Measurements from ENCODE around the gene ZNF90.
"Not testable (repeated sequence)": the region's sequence is repeated elsewhere in the genome, so short reads cannot be mapped to it uniquely, and the experiment has no call there.

The ZNF90 gene

GRCh38 chr19:20038358-20039202, 39.2 kb upstream of the ZNF90 start:
- Histone ChIP-seq H4K20me1 (ENCODE audit: control insufficient read depth, insufficient read depth, low read depth, low read length) (no peaks in the 10 kb centered on the region), H3K4me2 (ENCODE audit: low read length) (peak overlapping the region; percentile 65), H3K27me3 (ENCODE audit: control insufficient read depth, low read length) (no peaks in the 10 kb centered on the region), H3K4me1 (ENCODE audit: control insufficient read depth, low read length) (peaks cover 11% of the 10 kb centered on the region), H3F3A (ENCODE audit: control insufficient read depth, insufficient read depth) (no peaks in the 10 kb centered on the region), H3K9me3 (ENCODE audit: control insufficient read depth, insufficient read depth, low read length) (peaks cover 14% of the 10 kb centered on the region; the same call in 1 of the 2 replicates), H3K36me3 (ENCODE audit: control insufficient read depth, low read length) (peaks cover 14% of the 10 kb centered on the region; the same call in 1 of the 2 replicates), H3K79me2 (ENCODE audit: control insufficient read depth, low read length) (peaks cover 25% of the 10 kb centered on the region), H3K9me2 (replicated peaks; ENCODE audit: control insufficient read depth, low read length) (no peaks in the 10 kb centered on the region), H3K4me3 (ENCODE audit: low read length) (peak overlapping the region; percentile 87), H3K27ac (ENCODE audit: low read depth, low read length) (peak overlapping the region; percentile 37)
- TF ChIP-seq EZH2phosphoT487 (IDR thresholded peaks at IDR 0.05; ENCODE audit: borderline replicate concordance, low read length): no peak

GRCh38 chr19:20039203-20039723, 38.5 kb upstream of the ZNF90 start, which contains the start of gene ZNF682:
TSS of gene ZNF682 (minus strand) at chr19:20039505. CDS start at chr19:20039345, 160 bp downstream.
- TF ChIP-seq EZH2phosphoT487 (IDR thresholded peaks at IDR 0.05; ENCODE audit: borderline replicate concordance, low read length): no peak
- TF ChIP-seq CTCF (IDR thresholded peaks at IDR 0.05; ENCODE audit: low read depth, low read length, poor library complexity, severe bottlenecking): no peak
- H3K27ac ChIP-seq (ENCODE audit: low read depth, low read length): peak within 1 kb of the TSS; percentile 37
- peaks cover 11% of the 10 kb centered on the region for H3K4me1 ChIP-seq (ENCODE audit: control insufficient read depth, low read length)
- H4K20me1 ChIP-seq (ENCODE audit: control insufficient read depth, insufficient read depth, low read depth, low read length): no peaks in the 10 kb centered on the region
- H3K27me3 ChIP-seq (ENCODE audit: control insufficient read depth, low read length): no peaks in the 10 kb centered on the region
- no peaks in the 10 kb centered on the region for H3K9me2 ChIP-seq (replicated peaks; ENCODE audit: control insufficient read depth, low read length)
- peaks cover 14% of the 10 kb centered on the region; the same call in 1 of the 2 replicates for H3K36me3 ChIP-seq (ENCODE audit: control insufficient read depth, low read length)
- H3K4me3 ChIP-seq (ENCODE audit: low read length): peak within 1 kb of the TSS; percentile 87
- H3K4me2 ChIP-seq (ENCODE audit: low read length): peak within 1 kb of the TSS; percentile 65
- peaks cover 14% of the 10 kb centered on the region; the same call in 1 of the 2 replicates for H3K9me3 ChIP-seq (ENCODE audit: control insufficient read depth, insufficient read depth, low read length)
- no peaks in the 10 kb centered on the region for H3F3A ChIP-seq (ENCODE audit: control insufficient read depth, insufficient read depth)
- H3K79me2 ChIP-seq (ENCODE audit: control insufficient read depth, low read length): peaks cover 22% of the 10 kb centered on the region

DNA sequence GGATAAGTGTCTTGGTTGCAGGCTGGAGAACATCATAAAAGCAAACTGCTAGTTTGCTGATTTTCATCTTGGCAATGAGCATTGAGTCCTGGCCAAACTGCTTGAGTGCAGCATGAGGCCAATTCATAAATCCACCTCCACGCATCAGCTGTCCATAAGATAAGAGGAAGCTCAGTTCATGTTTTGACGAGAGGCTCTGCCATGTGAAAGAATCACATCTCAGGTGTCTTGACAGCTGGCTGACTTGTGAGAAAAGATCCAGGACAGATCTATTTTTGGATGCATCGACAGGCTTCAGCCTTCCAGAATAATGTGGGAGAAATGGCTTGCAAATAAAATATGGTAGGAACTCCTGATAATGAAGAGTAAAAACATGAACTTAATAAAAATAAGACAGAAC, 33.1 kb upstream of the ZNF90 start:
- Histone ChIP-seq H3K4me2 (ENCODE audit: low read length) (no peak overlapping the region), H3F3A (ENCODE audit: control insufficient read depth, insufficient read depth) (no peaks in the 10 kb centered on the region), H3K4me1 (ENCODE audit: control insufficient read depth, low read length) (no peaks in the 10 kb centered on the region), H3K36me3 (ENCODE audit: control insufficient read depth, low read length) (no peaks in the 10 kb centered on the region), H3K4me3 (ENCODE audit: low read length) (no peak overlapping the region), H4K20me1 (ENCODE audit: control insufficient read depth, insufficient read depth, low read depth, low read length) (no peaks in the 10 kb centered on the region), H3K27me3 (ENCODE audit: control insufficient read depth, low read length) (no peaks in the 10 kb centered on the region), H3K79me2 (ENCODE audit: control insufficient read depth, low read length) (no peaks in the 10 kb centered on the region), H3K9me3 (ENCODE audit: control insufficient read depth, insufficient read depth, low read length) (peaks cover 14% of the 10 kb centered on the region; the same call in 1 of the 2 replicates), H3K27ac (ENCODE audit: low read depth, low read length) (no peak overlapping the region), H3K9me2 (replicated peaks; ENCODE audit: control insufficient read depth, low read length) (no peaks in the 10 kb centered on the region)
- TF ChIP-seq CTCF (IDR thresholded peaks at IDR 0.05; ENCODE audit: low read depth, low read length, poor library complexity, severe bottlenecking) (no peak), EZH2phosphoT487 (IDR thresholded peaks at IDR 0.05; ENCODE audit: borderline replicate concordance, low read length) (no peak)

DNA sequence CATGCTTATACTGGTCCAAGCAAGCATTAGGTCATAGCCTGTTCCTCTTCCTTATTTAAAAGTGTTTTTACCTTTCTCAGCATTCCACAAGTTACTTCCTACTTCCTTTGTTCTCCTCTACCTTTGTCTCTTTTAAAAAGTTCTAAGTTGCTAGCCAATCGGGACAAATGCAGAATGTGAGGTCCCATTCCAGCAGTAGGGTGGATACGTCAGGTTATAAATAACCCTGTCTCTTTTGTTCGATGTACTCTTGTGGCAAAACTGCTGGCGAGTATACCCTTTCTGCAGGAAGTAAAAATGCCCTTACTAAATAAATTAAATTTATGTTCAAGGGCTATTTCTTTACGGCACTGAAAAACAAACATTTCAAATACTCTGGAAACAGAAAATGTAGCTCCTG, 32.1 kb upstream of the ZNF90 start:
- H3K27ac ChIP-seq (ENCODE audit: low read depth, low read length); H4K20me1 ChIP-seq (ENCODE audit: control insufficient read depth, insufficient read depth, low read depth, low read length); H3K36me3 ChIP-seq (ENCODE audit: control insufficient read depth, low read length); H3K79me2 ChIP-seq (ENCODE audit: control insufficient read depth, low read length); H3K27me3 ChIP-seq (ENCODE audit: control insufficient read depth, low read length); H3K9me3 ChIP-seq (ENCODE audit: control insufficient read depth, insufficient read depth, low read length); H3F3A ChIP-seq (ENCODE audit: control insufficient read depth, insufficient read depth); H3K4me3 ChIP-seq (ENCODE audit: low read length); H3K9me2 ChIP-seq (replicated peaks; ENCODE audit: control insufficient read depth, low read length); H3K4me1 ChIP-seq (ENCODE audit: control insufficient read depth, low read length); H3K4me2 ChIP-seq (ENCODE audit: low read length): not testable (repeated sequence)
